ENCODE results near the gene IPO13. TPM values are rescaled to one million over a fixed set of nuclear protein-coding genes. Genes with fewer than 3 reads are reported as not detected.

IPO13 gene
- total RNA-seq, 1 donor from 2014 or later: 7.8 TPM

GRCh38 chr1:43991200-43991475, 44.4 kb downstream of the IPO13 start:
- DNase-seq: no peak

- no peak for DNase-seq
These were observed 44.9 kb downstream of the IPO13 start, which contains the start of gene CCDC24 for GRCh38 chr1:43991476-43992231. TSS of gene CCDC24 (plus strand) at chr1:43991599. CDS start at chr1:43991879, 280 bp downstream.

DNA sequence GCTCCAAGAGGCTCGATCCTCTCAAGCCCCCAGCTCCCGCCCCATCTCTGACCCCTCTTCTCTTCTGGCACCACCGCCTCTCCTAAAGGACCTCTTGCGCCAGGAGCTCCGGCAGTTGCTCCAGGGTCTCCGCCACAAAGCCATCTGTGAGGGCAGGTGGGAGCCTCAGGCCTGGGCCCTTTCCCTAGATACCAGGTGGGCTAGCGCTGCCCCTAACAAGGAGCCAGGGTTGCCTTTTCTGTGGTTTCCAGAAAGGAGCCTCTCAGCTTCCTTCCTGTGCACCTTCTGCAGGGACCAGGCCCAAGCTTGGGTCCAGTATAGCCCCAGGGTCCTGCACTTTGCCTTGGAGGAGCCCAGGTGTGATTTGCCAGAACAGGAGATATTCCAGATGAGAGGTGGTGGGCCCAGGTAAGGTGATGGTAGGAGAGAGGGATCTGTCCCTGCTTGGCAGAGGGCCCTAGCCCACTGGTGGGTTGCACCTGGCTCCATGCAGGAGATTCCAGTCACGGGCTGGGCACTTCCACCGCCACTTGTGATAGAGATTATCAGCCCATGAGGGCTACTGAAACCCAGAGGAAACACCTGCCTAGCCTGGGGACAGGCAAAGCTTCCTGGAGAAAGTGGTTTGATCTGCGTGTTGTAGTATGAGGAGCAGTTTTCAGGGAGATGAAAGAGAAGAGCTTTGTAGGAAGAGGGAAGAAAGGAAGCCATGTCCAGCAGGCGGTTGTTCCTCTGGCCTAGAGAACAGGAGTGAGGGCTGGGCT, 45.7 kb downstream of the IPO13 start:
- DNase-seq: no peak

GRCh38 chr1:43993206-43993914, 46.6 kb downstream of the IPO13 start:
- DNase-seq: no peak

DNA sequence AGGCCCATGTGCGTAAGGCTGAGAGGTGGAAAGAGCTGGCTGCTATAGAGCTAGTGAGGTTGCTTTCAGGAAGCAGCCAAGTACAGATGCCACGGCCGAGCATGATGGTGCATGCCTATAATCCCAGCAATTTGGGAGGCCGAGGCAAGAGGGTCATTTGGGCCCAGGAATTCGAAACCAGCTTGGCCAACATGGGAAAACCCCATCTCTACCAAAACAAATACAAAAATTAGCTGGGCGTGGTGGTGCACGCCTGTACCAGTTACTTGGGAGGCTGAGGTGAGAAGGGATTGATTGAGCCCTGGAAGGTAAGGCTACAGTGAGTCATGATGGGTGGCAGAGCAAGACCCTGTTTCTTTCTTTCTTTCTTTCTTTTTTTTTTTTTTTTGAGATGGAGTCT, 47.3 kb downstream of the IPO13 start:
- no peak for DNase-seq

- no peak for DNase-seq
These were observed 48.3 kb downstream of the IPO13 start for GRCh38 chr1:43994794-43995790.

DNA sequence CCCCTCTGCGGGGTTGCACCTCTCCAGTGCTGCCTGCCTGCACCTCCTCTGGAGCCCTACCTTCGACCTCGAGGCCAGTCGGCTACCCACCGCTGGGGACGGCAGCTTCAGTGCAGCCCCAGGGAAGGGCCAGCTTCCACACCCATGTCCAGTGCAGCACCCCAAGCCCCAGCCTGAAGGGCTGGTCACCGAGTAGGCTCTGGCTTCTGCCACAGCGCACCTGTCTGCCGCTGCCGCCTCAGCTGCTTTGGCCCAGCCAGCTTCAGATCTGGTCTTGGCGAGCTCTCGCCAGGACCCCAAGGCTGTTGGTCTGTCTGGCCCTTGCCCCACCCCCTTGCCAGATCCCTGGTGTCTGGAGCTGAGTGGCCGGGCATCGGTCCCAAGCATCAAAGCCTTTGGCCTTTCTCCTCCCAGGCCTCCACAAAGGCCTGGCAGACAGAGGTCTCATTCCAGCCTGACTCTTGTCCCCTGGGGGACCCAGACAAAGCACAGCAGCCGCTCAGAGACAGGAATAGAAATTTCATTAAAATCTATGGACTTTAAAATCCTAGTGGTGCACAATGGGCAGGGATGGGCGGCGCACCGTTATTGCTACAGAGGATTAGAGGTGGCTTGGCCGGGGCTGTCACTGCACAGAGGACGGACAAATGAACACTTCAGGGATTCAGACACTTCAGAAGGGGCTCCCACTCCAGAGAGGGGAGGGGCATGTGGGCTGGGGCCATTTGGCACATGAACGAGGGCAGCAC, 49.4 kb downstream of the IPO13 start:
- DNase-seq: no peak

- DNase-seq: no peak
These were observed 50.0 kb downstream of the IPO13 start for GRCh38 chr1:43996733-43997115.

DNA sequence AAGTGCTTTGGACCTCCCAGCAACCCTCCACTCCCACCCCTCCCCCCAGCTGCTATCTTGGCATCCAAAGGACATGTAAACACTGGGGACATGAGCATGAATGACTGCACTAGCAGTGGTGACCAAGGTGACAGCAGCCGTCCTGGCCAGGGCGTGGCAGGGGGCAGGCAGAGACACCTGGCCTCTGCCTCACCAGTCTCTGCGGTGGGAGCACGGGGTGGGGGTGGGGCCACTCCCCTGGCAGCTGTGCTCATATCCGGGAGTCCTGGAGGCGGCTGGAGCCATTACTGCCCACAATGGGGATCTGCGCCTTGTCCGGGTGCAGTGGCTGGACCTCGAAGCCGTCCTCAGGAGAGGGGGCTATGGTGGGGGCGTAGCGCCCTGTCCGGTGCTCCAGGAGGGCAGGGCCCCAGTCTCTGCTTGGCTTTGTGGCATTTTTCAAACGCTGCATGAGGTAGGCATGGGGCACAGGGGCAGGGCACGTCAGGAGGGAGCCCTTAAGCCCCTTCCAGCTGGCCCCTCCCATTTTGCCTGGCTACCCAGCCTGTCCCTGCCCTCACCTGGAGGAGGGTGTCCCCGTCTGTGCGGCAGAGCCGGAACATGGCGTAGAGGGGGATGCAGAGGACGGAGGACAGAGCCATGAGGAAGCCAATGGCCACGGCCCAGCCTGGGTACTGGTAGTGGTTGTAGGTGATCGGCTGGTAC, 50.7 kb downstream of the IPO13 start:
- DNase-seq: no peak

DNA sequence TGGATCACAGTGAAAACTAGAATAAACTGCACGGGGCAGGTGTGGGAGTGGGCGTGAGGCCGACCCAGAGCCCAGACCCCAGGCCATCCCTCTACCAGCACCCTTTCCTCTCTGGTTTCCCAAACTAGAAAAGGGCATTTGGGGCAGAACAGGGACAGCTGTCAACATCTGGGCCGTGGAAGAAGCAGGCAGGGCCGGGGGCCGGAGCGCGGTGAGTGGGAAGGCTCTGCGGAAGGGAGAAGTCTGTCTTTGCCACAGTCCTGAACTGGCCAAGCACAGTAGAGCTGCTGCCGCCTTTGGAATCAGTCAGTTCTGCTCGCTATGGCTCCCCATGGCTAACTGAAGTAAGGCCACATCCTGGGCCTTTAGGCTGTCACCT, 51.2 kb downstream of the IPO13 start:
- DNase-seq: no peak

GRCh38 chr1:43999455-43999854, 52.7 kb downstream of the IPO13 start:
- DNase-seq: no peak

GRCh38 chr1:44000122-44000665, 53.4 kb downstream of the IPO13 start:
- DNase-seq: no peak

GRCh38 chr1:44002165-44002564, 55.4 kb downstream of the IPO13 start:
- DNase-seq: no peak

DNA sequence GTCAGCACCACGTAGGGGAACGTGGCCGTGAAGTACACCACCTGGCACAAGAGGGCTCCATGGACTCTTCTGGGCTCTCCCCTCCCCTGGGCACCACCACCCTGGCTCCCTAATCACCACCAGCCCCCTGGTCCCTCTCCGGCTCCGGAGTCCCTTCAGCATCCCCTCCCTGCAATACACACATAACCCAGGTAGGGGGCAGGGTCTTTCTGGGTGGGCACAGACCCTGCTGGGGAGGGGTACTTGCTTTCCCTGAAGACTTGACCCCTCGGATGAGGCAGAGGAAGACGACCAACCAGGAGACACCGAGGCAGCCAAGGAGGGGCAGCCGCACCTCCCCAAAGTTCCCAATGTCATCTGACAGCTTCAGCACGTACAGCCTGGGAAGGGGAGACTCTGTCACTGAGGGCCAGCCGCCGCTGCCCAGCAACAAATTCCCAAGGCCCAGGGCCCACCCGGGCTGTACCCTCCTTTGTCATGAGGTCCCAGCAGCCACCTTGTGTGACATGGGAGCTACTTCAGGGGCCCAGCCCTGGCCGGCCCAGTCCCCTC, 55.9 kb downstream of the IPO13 start:
- DNase-seq: no peak

GRCh38 chr1:44008259-44008658, 61.5 kb downstream of the IPO13 start:
- no peak for DNase-seq

DNA sequence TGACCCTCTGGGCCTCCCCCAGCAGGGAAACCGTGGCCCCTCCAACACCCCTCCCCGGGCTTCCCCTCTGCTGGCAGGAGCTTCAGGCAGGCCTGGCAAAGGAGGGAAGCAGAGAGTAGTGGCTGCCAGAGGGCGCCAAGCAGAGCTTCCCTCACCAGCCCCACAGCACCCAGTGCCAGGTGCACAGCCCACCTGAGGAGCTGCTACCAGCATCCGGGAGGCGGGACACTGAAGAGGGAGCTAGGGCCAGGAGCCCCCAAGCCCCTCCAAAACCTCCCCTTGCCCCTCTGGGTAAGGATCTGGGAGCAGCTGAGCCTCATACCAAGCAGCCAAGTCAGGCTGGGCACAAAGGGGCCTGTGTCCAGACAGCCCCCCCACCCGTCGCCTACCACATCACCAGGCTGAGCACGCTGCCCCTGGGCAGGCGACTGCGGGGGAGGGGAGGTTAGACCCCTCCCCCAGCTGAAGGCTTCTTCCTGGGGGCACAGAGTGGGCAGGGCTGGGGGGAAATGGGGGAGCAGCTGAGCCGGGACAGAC, 64.3 kb downstream of the IPO13 start:
- DNase-seq: no peak

- no peak for DNase-seq
These were observed 65.7 kb downstream of the IPO13 start for GRCh38 chr1:44012404-44012803.

- no peak for DNase-seq
These were observed 66.3 kb downstream of the IPO13 start for GRCh38 chr1:44012941-44013609.

DNA sequence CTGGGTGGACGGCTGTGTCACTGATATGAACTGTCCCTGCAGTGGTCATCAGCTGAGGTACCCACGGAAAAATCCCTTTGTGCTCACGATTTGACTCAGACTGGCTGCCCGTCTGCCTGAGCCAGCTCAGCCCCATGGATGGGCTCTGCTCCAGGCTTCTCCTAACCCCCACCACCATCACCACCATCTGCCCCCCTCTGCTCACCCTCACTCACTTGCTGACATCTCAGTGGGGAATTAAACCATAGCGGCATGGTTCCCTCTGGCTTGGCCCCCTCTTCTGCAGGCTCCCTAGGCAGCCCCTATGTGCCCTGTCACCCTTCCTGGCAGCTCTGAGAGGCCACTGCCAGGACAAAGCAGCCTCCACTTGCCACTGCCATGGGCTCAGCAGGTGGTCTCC, 67.2 kb downstream of the IPO13 start:
- no peak for DNase-seq

All from skin of body (tissue), 2 donors.